ENCODE data around the gene AXIN2. TPM values are rescaled to one million over a fixed set of nuclear protein-coding genes. Genes with fewer than 3 reads are reported as not detected.

AXIN2 gene
- total and polyA plus RNA-seq, 2 donors from 2014 or later = 1.2 to 14.0 TPM

DNA sequence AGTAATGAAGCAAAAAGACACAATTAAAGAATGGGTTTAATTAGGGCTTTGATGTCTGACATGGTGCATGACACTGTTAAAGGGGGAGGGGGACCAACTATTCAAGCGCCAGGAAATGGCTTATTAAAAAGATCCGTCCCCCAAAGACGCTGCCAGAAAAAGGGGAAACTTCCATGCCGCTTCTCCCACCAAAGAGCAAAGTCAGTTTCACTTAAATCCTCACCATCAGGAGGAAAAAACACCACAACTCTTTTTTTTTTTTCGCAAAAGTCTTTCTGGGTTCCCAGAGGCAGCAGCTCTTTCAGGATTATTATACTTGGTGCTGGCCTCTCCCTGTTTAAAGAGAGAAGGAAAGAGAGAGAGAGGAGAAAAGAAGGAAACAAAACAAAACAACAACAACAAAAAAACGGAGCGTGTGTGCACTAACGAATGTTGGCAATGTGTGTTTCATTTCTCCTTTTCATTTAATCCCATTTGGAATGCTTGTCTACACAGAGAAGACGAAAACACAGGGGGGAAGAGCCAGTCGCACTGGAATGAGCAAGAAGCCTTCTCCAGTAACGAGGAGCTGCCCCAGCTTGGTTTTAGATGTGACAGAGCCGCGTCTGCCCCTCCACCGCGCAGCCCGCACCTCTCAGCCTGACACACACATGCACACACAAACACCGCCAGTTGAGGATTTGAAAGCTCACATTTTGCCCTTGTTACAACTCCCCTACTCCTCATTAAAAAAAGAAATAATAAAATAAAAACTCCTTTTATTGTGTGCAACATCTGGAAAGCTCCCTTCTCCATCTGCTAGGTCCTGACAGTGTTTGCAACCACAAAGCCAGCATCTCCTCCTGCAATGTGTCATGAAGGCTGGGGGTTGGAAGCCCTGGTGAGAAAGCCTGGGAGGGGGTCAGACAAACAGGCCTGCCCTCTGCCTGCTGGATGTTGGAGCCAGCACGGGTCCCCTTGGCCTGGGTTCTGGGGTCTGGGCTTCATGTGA is 32.7 kb upstream of the AXIN2 start:
- intact Hi-C loops (cut with DNase I) = no loop called here
- H3K4me1 ChIP-seq (ENCODE audit: control insufficient read depth in 2 of 3, insufficient read depth in 2 of 3, low read depth in 1 of 3, low read length in 3 of 3) = no peaks in the 10 kb centered on the region
- no peaks in the 10 kb centered on the region for H3K36me3 ChIP-seq (ENCODE audit: control insufficient read depth in 2 of 3, insufficient read depth in 3 of 3, low read length in 3 of 3)
- TF ChIP-seq, protein P1, sequence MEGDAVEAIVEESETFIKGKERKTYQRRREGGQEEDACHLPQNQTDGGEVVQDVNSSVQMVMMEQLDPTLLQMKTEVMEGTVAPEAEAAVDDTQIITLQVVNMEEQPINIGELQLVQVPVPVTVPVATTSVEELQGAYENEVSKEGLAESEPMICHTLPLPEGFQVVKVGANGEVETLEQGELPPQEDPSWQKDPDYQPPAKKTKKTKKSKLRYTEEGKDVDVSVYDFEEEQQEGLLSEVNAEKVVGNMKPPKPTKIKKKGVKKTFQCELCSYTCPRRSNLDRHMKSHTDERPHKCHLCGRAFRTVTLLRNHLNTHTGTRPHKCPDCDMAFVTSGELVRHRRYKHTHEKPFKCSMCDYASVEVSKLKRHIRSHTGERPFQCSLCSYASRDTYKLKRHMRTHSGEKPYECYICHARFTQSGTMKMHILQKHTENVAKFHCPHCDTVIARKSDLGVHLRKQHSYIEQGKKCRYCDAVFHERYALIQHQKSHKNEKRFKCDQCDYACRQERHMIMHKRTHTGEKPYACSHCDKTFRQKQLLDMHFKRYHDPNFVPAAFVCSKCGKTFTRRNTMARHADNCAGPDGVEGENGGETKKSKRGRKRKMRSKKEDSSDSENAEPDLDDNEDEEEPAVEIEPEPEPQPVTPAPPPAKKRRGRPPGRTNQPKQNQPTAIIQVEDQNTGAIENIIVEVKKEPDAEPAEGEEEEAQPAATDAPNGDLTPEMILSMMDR (IDR thresholded peaks at IDR 0.05; ENCODE audit: borderline replicate concordance, extremely low read depth, insufficient read depth) = no peak
- FAIRE-seq = no peak
- DNase-seq = peak in 4 of 5 donors; percentile 53 to 80 (median 60)
- peak overlapping the region in 2 of 3 donors; percentile 37 to 51 for H3K9ac ChIP-seq (ENCODE audit: low read length in 3 of 3)
- no peaks in the 10 kb centered on the region for H3K27me3 ChIP-seq (ENCODE audit: control insufficient read depth, insufficient read depth, low read length)
- no peak overlapping the region for H3K27ac ChIP-seq (ENCODE audit: low read depth in 2 of 2, low read length in 2 of 2)
- H3K4me3 ChIP-seq (ENCODE audit: low read length in 3 of 3) = peak overlapping the region; percentile 24 to 56 (median 25)
- no peaks in the 10 kb centered on the region for H3K9me3 ChIP-seq (ENCODE audit: control insufficient read depth in 2 of 3, insufficient read depth in 1 of 3, low read length in 3 of 3)

DNA sequence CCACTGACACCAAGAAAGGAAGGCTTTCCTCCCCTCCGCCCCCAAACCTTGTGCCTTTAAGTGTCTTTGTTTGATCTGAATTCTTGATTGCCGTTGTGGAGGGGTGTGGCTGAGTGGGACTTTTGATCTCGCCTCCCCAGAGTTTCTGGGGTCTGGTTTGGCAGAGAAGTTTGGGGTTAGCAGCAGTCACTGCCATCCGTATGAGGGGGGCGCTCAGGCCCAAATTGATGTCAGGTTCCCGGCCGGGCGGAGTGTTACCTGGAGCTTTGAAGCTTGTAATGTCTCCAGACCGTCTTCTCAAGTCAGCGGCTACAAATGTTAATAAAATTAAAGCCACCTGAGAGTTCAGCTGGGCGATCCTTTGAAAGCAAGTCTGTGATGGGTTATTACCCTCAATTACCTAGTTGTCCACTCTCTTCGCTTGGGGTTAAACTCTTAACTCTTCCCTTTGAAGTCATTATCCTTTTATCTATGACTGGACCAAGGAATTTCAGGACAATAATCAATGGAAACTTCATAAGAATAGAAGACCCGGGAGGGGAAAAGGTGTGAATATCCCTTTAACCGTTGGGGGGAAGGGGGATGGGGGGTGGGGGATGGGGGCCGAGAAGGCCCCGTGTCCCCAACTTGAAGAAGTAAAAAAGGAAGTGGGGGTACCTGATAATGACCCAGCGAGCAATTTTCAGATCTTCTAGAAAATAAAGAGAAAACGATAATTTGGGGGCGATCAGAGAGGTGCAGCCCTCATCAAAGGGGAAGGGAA is 31.8 kb upstream of the AXIN2 start:
- Histone ChIP-seq H3K4me1 (ENCODE audit: control insufficient read depth in 2 of 3, insufficient read depth in 2 of 3, low read depth in 1 of 3, low read length in 3 of 3) (no peaks in the 10 kb centered on the region), H3K4me3 (ENCODE audit: low read length in 3 of 3) (peak overlapping the region in 1 of 3 donors; percentile 25)
- intact Hi-C loops (cut with DNase I) = no loop called here

DNA sequence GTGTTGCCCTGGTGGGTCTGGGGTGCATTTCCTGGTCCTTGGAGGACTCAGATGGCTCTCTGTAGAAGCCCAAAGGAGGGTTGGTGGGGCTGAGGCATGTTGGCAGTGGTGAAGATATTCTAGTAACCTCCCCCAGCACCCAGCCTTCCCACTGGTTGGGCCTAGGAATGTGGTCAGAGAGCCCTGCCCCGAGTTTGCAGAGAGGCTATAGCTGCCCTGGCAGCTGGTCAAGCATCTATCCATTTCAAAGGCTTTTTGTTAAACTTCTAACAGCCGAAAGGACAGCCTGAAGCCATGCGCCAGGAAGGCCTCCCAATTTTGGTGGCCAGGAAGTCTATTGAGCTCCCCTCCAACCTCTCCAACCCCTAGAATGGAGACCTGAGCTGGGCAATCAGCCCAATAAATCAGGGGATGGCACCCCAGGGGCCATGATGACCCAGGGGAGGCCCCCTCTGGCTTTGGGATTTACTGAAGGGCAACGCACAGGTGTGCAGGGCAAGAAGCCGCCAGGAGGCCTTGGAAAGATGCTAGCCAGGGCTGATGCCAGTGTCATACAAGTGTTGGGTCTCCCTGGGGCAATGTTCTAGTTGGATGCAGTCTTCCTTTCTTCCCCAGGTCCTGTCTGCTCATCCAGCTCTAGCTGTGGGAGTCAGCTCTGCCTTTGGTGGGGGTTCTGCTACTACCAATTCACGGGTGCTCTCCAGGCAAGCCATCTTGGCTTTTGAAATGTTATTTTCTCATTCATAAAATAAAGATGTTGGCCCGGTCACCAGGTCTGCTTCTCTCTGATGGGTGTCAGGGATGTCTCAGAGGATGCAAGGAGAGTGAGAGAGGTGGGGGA is 30.9 kb upstream of the AXIN2 start:
- Histone ChIP-seq H3K9ac (ENCODE audit: low read length in 3 of 3) (no peak overlapping the region), H3K36me3 (ENCODE audit: control insufficient read depth in 2 of 3, insufficient read depth in 3 of 3, low read length in 3 of 3) (no peaks in the 10 kb centered on the region), H3K4me3 (ENCODE audit: low read length in 3 of 3) (no peak overlapping the region), H3K27ac (ENCODE audit: low read depth in 2 of 2, low read length in 2 of 2) (no peak overlapping the region), H3K4me1 (ENCODE audit: control insufficient read depth in 2 of 3, insufficient read depth in 2 of 3, low read depth in 1 of 3, low read length in 3 of 3) (no peaks in the 10 kb centered on the region), H3K27me3 (ENCODE audit: control insufficient read depth, insufficient read depth, low read length) (no peaks in the 10 kb centered on the region), H3K9me3 (ENCODE audit: control insufficient read depth in 2 of 3, insufficient read depth in 1 of 3, low read length in 3 of 3) (no peaks in the 10 kb centered on the region)
- intact Hi-C loops (cut with DNase I) = no loop called here
- DNase-seq (no peak), FAIRE-seq (no peak)
- TF ChIP-seq, protein P1 (IDR thresholded peaks at IDR 0.05; ENCODE audit: borderline replicate concordance, extremely low read depth, insufficient read depth) = no peak

More for the DNA sequence above, 31.8 kb upstream of the AXIN2 start:
- Histone ChIP-seq H3K36me3 (ENCODE audit: control insufficient read depth in 2 of 3, insufficient read depth in 3 of 3, low read length in 3 of 3) (no peaks in the 10 kb centered on the region), H3K27me3 (ENCODE audit: control insufficient read depth, insufficient read depth, low read length) (no peaks in the 10 kb centered on the region), H3K9ac (ENCODE audit: low read length in 3 of 3) (no peak overlapping the region), H3K9me3 (ENCODE audit: control insufficient read depth in 2 of 3, insufficient read depth in 1 of 3, low read length in 3 of 3) (no peaks in the 10 kb centered on the region), H3K27ac (ENCODE audit: low read depth in 2 of 2, low read length in 2 of 2) (no peak overlapping the region)
- TF ChIP-seq, protein P1 (IDR thresholded peaks at IDR 0.05; ENCODE audit: borderline replicate concordance, extremely low read depth, insufficient read depth) = no peak
- FAIRE-seq (no peak), DNase-seq (no peak)
